ENCODE results near the gene ENTREP3. TPM values are rescaled to one million over a fixed set of nuclear protein-coding genes. Genes with fewer than 3 reads are reported as not detected.

ENTREP3 gene
- total and polyA plus RNA-seq, 4 donors = 8.4 to 28.7 (median 12.9) TPM

GRCh38 chr1:155256058-155256852 lies 972 bp upstream of the ENTREP3 start:
- WGBS, 2 donors = 81% methylated on average over 20 of the region's 20 CpGs
- DNase-seq = no peak

GRCh38 chr1:155254714-155255242 lies 505 bp downstream of the ENTREP3 start:
- H3K9ac ChIP-seq (ENCODE audit: insufficient read depth in 1 of 2, low read length in 2 of 2) = no peak overlapping the region

More at GRCh38 chr1:155256058-155256852, 972 bp upstream of the ENTREP3 start:
- no peak for TF ChIP-seq CTCF (IDR thresholded peaks at IDR 0.05; ENCODE audit: control extremely low read depth, extremely low read depth)
- H3K4me1 ChIP-seq (ENCODE audit: control insufficient read depth in 5 of 5, insufficient read depth in 5 of 5, low read length in 5 of 5) = peaks cover 5 to 35% (median 11%) of the 10 kb centered on the region in 5 donors
- H3K4me3 ChIP-seq = no peak overlapping the region
- H3K27ac ChIP-seq (ENCODE audit: low read depth in 1 of 2, low read length in 1 of 2) = peak overlapping the region; percentile 86 to 99
- H3K9ac ChIP-seq (ENCODE audit: insufficient read depth in 1 of 2, low read length in 2 of 2) = peak overlapping the region in 1 of 2 donors; percentile 17
- H3K9me3 ChIP-seq (ENCODE audit: control insufficient read depth in 4 of 4, insufficient read depth in 3 of 4, low read length in 3 of 4) = no peaks in the 10 kb centered on the region
- peaks cover 0 to 19% (median 11%) of the 10 kb centered on the region in 4 donors for H3K36me3 ChIP-seq (ENCODE audit: control insufficient read depth in 4 of 4, insufficient read depth in 4 of 4, low read length in 4 of 4)
- no peak for ATAC-seq (ENCODE audit: insufficient read depth, low FRiP score)
- H3K27me3 ChIP-seq (ENCODE audit: control insufficient read depth in 3 of 3, insufficient read depth in 3 of 3, low read length in 2 of 3) = no peaks in the 10 kb centered on the region

GRCh38 chr1:155254228-155254713 lies 1.0 kb downstream of the ENTREP3 start:
- Histone ChIP-seq H3K4me3 (peak overlapping the region; percentile 60), H3K4me1 (ENCODE audit: control insufficient read depth in 5 of 5, insufficient read depth in 5 of 5, low read length in 5 of 5) (peaks cover 0 to 32% (median 11%) of the 10 kb centered on the region in 5 donors), H3K27me3 (ENCODE audit: control insufficient read depth in 3 of 3, insufficient read depth in 3 of 3, low read length in 2 of 3) (no peaks in the 10 kb centered on the region), H3K9me3 (ENCODE audit: control insufficient read depth in 4 of 4, insufficient read depth in 3 of 4, low read length in 3 of 4) (no peaks in the 10 kb centered on the region), H3K9ac (ENCODE audit: insufficient read depth in 1 of 2, low read length in 2 of 2) (no peak overlapping the region), H3K36me3 (ENCODE audit: control insufficient read depth in 4 of 4, insufficient read depth in 4 of 4, low read length in 4 of 4) (peaks cover 0 to 12% (median 9%) of the 10 kb centered on the region in 4 donors), H3K27ac (ENCODE audit: low read depth in 1 of 2, low read length in 1 of 2) (peak overlapping the region in 1 of 2 donors; percentile 0)
- 43 to 51% methylated on average over 12 of the region's 12 CpGs for WGBS, 2 donors
- DNase-seq = no peak
- ATAC-seq (ENCODE audit: insufficient read depth, low FRiP score) = no peak
- no peak for TF ChIP-seq CTCF (IDR thresholded peaks at IDR 0.05; ENCODE audit: control extremely low read depth, extremely low read depth)

More at GRCh38 chr1:155254714-155255242, 505 bp downstream of the ENTREP3 start:
- ATAC-seq (ENCODE audit: insufficient read depth, low FRiP score) (no peak), DNase-seq (peak in 1 of 3 donors; percentile 37)
- Histone ChIP-seq H3K27me3 (ENCODE audit: control insufficient read depth in 3 of 3, insufficient read depth in 3 of 3, low read length in 2 of 3) (no peaks in the 10 kb centered on the region), H3K4me3 (peak overlapping the region; percentile 60), H3K27ac (ENCODE audit: low read depth in 1 of 2, low read length in 1 of 2) (peak overlapping the region; percentile 86 to 99), H3K4me1 (ENCODE audit: control insufficient read depth in 5 of 5, insufficient read depth in 5 of 5, low read length in 5 of 5) (peaks cover 0 to 32% (median 11%) of the 10 kb centered on the region in 5 donors), H3K9me3 (ENCODE audit: control insufficient read depth in 4 of 4, insufficient read depth in 3 of 4, low read length in 3 of 4) (no peaks in the 10 kb centered on the region), H3K36me3 (ENCODE audit: control insufficient read depth in 4 of 4, insufficient read depth in 4 of 4, low read length in 4 of 4) (peaks cover 0 to 14% (median 11%) of the 10 kb centered on the region in 4 donors)
- no peak for TF ChIP-seq CTCF (IDR thresholded peaks at IDR 0.05; ENCODE audit: control extremely low read depth, extremely low read depth)
- 6 to 10% methylated on average over 18 to 35 of the region's 35 CpGs for WGBS, 2 donors

Measured in lung (tissue), 12 donors.